Mammary epithelial cell (primary cell): ENCODE results near the gene TGM1.

Experiments
- CTCF ChIP-seq, 2 donors: IDR thresholded peaks in 1 of 2; conservative IDR thresholded peaks in 1 of 2; 2 replicates each; pipeline ENCODE4 v1.5.1; 2011 to 2012; ENCODE audit warnings: inconsistent platforms in 2 of 2, low read length in 2 of 2, mild to moderate bottlenecking in 2 of 2, control low read depth in 1 of 2, low read depth in 1 of 2; ENCODE audit not compliant: insufficient read depth in 1 of 2; ENCODE audit errors: extremely low read depth in 1 of 2
- EZH2 ChIP-seq: IDR thresholded peaks from 2 replicates; pipeline ENCODE4 v1.6.1; 2012; ENCODE audit warnings: low read length, inconsistent platforms, borderline replicate concordance

GRCh38 chr14:24256960-24257359 lies 6.0 kb downstream of the TGM1 start:
- TF ChIP-seq CTCF (conservative IDR thresholded peaks at IDR 0.05 in 1 of 2, IDR thresholded peaks at IDR 0.05 in 1 of 2; ENCODE audit: extremely low read depth in 1 of 2, insufficient read depth in 1 of 2, low read depth in 1 of 2, low read length in 2 of 2) (no peak), EZH2 (no peak)
